Measurements from ENCODE around the gene NDUFA11.
A peak's percentile ranks its signal among the peaks of the same experiment; 100 is the strongest.

NDUFA11 gene

DNA sequence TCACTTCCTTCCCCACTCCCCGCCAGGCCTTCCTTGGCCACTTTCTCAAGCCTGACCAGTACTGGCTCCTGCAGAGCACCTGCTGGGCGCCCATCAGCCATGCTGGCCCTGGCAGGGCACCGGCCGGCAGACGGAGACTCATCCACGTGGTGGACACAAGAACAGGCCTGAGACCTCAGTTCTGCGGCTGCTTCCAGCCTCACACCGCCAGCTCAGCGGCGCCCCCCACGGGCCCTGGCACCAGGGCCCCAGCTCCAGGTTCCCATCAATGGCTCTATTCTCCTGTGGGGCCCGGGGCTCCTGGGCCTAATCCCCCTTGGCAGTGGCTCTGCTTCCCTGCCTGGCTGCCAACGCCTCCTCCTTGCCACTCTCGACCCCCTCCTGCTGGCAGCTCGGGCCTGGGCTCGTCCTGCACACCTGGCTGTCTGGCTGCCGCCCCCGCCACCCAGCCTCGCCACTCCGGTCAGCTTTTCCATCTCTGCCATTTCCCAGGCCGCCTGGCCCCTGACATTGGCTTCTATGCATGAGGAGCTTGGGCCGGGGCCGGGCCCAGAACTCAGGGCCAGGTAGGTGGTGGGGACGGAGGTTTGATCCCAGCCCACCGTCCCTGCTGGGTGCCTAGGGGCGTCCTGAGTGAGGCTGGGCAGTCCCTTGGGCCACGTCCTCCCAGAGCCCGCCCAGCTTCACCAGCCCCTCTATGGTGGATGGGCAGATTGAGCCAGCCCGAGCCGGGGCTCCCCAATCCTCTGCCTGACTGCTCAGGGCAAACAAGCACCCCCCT, 6.2 kb downstream of the NDUFA11 start:
- Histone ChIP-seq H3K36me3 (peaks cover 41% of the 10 kb centered on the region), H3K27ac (no peak overlapping the region; the same call in 1 of the 2 replicates), H3K27me3 (ENCODE audit: insufficient read depth, low read depth, severe bottlenecking) (no peaks in the 10 kb centered on the region), H3K4me3 (ENCODE audit: low read depth, low read length) (no peak overlapping the region), H3K9me3 (ENCODE audit: severe bottlenecking) (no peaks in the 10 kb centered on the region)
- DNase-seq = no peak
- TF ChIP-seq CTCF (IDR thresholded peaks at IDR 0.05; ENCODE audit: low read depth, low read length) = peak; percentile 31; the same call in 1 of the 2 replicates

GRCh38 chr19:5896365-5897076, 7.1 kb downstream of the NDUFA11 start:
- DNase-seq = no peak
- H3K9me3 ChIP-seq (ENCODE audit: severe bottlenecking) = no peaks in the 10 kb centered on the region
- no peak overlapping the region for H3K27ac ChIP-seq
- peaks cover 37% of the 10 kb centered on the region for H3K36me3 ChIP-seq
- no peaks in the 10 kb centered on the region for H3K27me3 ChIP-seq (ENCODE audit: insufficient read depth, low read depth, severe bottlenecking)
- no peak for TF ChIP-seq CTCF (IDR thresholded peaks at IDR 0.05; ENCODE audit: low read depth, low read length)
- no peak overlapping the region for H3K4me3 ChIP-seq (ENCODE audit: low read depth, low read length)

- Histone ChIP-seq H3K27ac (no peak overlapping the region), H3K4me3 (ENCODE audit: low read depth, low read length) (no peak overlapping the region), H3K36me3 (peaks cover 32% of the 10 kb centered on the region), H3K27me3 (ENCODE audit: insufficient read depth, low read depth, severe bottlenecking) (no peaks in the 10 kb centered on the region), H3K9me3 (ENCODE audit: severe bottlenecking) (no peaks in the 10 kb centered on the region)
- peak; percentile 33 for DNase-seq
- TF ChIP-seq CTCF (IDR thresholded peaks at IDR 0.05; ENCODE audit: low read depth, low read length) = no peak
Measured at GRCh38 chr19:5895890-5896289, 7.7 kb downstream of the NDUFA11 start.

- Histone ChIP-seq H3K27me3 (ENCODE audit: insufficient read depth, low read depth, severe bottlenecking) (no peaks in the 10 kb centered on the region), H3K36me3 (peaks cover 31% of the 10 kb centered on the region), H3K27ac (no peak overlapping the region), H3K4me3 (ENCODE audit: low read depth, low read length) (no peak overlapping the region), H3K9me3 (ENCODE audit: severe bottlenecking) (no peaks in the 10 kb centered on the region)
- TF ChIP-seq CTCF (IDR thresholded peaks at IDR 0.05; ENCODE audit: low read depth, low read length) = no peak
- DNase-seq = no peak
Measured at GRCh38 chr19:5895409-5895808, 8.2 kb downstream of the NDUFA11 start.

DNA sequence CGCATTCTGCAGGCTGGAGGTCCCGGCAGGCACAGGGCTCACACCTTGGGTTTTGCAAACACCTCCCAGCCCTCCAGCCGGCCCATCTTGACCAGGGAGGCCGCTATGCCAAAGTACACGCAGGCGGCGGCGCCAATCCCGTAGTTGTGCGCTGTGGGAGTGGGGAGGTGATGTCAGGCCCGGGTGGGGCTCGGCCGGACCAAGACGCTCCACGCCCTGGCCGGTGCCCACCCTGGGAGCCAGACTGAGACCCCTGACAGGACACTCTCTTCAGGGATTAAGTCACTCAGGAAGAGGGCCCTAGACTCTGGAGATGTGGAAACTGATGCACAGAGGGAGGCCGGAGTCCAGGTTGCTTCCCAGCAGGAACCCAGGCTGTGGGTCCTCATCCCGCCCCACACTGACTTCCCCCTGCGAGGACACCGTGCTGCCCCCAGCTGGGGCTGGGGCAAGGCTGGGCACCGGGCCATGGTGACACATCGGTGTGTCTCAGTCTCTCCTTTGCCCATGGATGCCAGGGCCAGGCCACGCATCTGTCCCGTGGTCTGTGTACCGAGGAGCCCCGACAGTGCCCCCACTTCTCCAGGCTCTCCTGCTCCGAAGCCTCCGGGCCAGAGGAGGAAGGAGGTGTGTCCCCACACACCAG, 8.8 kb downstream of the NDUFA11 start:
- no peak for DNase-seq
- Histone ChIP-seq H3K27ac (no peak overlapping the region), H3K27me3 (ENCODE audit: insufficient read depth, low read depth, severe bottlenecking) (no peaks in the 10 kb centered on the region), H3K36me3 (peaks cover 25% of the 10 kb centered on the region), H3K4me3 (ENCODE audit: low read depth, low read length) (no peak overlapping the region), H3K9me3 (ENCODE audit: severe bottlenecking) (no peaks in the 10 kb centered on the region)
- no peak for TF ChIP-seq CTCF (IDR thresholded peaks at IDR 0.05; ENCODE audit: low read depth, low read length)
